ENCODE results near the gene MN1. TPM values are rescaled to one million over a fixed set of nuclear protein-coding genes. Genes with fewer than 3 reads are reported as not detected.

Gene MN1
- polyA plus RNA-seq, 2 of the 4 experiments (the other 2 are of a cell fraction), result 0.59 to 2.4 TPM

DNA sequence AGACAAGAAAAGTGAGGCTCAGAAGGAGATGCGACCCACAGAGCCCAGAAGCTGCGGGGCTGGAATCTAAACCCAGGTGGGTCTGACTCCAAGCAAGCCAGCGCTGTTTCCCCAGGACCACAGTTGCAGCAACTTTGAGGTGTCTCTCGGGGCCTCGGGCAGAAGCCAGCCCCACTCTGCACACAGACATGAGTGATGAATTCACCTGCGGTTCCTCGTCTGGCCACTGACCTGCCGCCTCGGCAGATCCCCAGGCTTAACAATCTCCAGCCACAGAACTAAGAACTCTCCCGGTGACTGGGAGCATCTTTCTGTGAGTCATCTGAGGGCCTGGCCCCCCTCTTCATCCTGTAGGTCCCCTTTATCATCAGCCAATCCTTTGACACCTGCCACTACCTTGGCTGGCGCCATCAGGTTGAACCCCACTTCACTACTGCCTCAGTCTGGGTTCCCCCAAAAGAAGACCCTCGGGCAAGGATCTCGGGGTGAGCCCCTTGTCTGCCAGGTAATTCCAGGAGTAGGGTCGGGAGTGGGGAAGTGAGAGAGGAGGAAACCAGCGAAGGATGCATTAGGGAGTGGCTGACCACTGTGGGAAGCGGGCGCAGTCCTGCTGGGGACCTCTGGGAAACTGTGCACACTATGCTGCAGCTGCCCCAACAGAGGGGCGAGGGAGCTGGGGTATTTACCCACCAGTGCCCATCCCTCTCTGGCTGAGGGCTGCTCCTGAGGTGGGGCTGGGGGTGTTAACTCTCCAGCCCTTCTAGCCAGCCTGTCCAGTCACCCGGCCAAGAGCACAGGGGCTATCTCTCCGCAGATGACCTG is 33.0 kb upstream of the MN1 start:
- DNase-seq (ENCODE audit: low read depth in 1 of 2, low spot score in 1 of 2), result no peak
- ChIA-PET CTCF (no interaction called here), POLR2A (no interaction called here)
- WGBS (ENCODE audit: missing lambda C conversion rate), result 71% methylated on average over 15 of the region's 20 CpGs
- H3K9me3 ChIP-seq, result no peaks in the 10 kb centered on the region
- no peak overlapping the region for H3K27ac ChIP-seq
- FAIRE-seq, result no peak
- ATAC-seq, result no peak
- TF ChIP-seq BHLHE40 (IDR thresholded peaks at IDR 0.05; ENCODE audit: low read depth, low read length), result no peak
- TF ChIP-seq NR3C1 (IDR thresholded peaks at IDR 0.05), result no peak
- TF ChIP-seq HOXB5 (CRISPR knock-in tag; IDR thresholded peaks at IDR 0.05), result no peak
- TF ChIP-seq, protein P1, sequence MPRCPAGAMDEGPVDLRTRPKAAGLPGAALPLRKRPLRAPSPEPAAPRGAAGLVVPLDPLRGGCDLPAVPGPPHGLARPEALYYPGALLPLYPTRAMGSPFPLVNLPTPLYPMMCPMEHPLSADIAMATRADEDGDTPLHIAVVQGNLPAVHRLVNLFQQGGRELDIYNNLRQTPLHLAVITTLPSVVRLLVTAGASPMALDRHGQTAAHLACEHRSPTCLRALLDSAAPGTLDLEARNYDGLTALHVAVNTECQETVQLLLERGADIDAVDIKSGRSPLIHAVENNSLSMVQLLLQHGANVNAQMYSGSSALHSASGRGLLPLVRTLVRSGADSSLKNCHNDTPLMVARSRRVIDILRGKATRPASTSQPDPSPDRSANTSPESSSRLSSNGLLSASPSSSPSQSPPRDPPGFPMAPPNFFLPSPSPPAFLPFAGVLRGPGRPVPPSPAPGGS (IDR thresholded peaks at IDR 0.05), result no peak
- TF ChIP-seq, protein P2, sequence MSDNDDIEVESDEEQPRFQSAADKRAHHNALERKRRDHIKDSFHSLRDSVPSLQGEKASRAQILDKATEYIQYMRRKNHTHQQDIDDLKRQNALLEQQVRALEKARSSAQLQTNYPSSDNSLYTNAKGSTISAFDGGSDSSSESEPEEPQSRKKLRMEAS (IDR thresholded peaks at IDR 0.05), result no peak
- no peak for TF ChIP-seq NPAS2 (CRISPR knock-in tag; IDR thresholded peaks at IDR 0.05; ENCODE audit: borderline replicate concordance)
- no peak for TF ChIP-seq EHMT2 (IDR thresholded peaks at IDR 0.05; ENCODE audit: low read depth)
- no peak overlapping the region for H3K4me3 ChIP-seq
- no peak overlapping the region for H3K4me2 ChIP-seq
- no peaks in the 10 kb centered on the region for H3K4me1 ChIP-seq

DNA sequence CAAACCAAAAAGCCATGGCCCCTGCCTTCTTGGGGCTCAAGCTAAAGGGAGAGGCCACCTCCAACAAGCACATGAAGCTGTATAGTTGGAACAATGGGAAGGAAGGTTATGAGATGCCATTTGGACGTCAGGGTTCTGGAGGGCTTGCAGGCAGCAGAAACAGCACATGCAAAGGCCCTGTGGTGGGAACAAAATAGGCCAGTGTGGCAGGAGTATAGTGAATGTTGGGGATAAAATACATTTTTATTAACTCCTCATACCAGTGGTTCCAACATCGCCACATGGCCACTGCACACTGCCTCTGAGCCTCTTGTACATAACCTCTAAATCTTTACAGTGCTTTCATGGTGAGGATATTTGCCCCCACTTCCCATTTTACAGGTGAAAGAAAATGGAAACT is 32.2 kb upstream of the MN1 start:
- Histone ChIP-seq H3K4me1 (no peaks in the 10 kb centered on the region), H3K9me3 (no peaks in the 10 kb centered on the region), H3K4me2 (no peak overlapping the region), H3K4me3 (no peak overlapping the region), H3K27ac (no peak overlapping the region)
- 60% methylated on average over 2 of the region's 2 CpGs for WGBS (ENCODE audit: missing lambda C conversion rate)
- TF ChIP-seq NFE2L2 (conservative IDR thresholded peaks at IDR 0.05; ENCODE audit: low read length), result no peak
- no peak for TF ChIP-seq HOXB13 (CRISPR knock-in tag; IDR thresholded peaks at IDR 0.05; ENCODE audit: low read depth)
- TF ChIP-seq SREBF2 (IDR thresholded peaks at IDR 0.05), result no peak
- TF ChIP-seq, protein P3, sequence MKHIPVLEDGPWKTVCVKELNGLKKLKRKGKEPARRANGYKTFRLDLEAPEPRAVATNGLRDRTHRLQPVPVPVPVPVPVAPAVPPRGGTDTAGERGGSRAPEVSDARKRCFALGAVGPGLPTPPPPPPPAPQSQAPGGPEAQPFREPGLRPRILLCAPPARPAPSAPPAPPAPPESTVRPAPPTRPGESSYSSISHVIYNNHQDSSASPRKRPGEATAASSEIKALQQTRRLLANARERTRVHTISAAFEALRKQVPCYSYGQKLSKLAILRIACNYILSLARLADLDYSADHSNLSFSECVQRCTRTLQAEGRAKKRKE (CRISPR knock-in tag; IDR thresholded peaks at IDR 0.05; ENCODE audit: low read depth), result no peak
- no peak for TF ChIP-seq ZNF302 (CRISPR knock-in tag; IDR thresholded peaks at IDR 0.05)
- TF ChIP-seq, protein P4, sequence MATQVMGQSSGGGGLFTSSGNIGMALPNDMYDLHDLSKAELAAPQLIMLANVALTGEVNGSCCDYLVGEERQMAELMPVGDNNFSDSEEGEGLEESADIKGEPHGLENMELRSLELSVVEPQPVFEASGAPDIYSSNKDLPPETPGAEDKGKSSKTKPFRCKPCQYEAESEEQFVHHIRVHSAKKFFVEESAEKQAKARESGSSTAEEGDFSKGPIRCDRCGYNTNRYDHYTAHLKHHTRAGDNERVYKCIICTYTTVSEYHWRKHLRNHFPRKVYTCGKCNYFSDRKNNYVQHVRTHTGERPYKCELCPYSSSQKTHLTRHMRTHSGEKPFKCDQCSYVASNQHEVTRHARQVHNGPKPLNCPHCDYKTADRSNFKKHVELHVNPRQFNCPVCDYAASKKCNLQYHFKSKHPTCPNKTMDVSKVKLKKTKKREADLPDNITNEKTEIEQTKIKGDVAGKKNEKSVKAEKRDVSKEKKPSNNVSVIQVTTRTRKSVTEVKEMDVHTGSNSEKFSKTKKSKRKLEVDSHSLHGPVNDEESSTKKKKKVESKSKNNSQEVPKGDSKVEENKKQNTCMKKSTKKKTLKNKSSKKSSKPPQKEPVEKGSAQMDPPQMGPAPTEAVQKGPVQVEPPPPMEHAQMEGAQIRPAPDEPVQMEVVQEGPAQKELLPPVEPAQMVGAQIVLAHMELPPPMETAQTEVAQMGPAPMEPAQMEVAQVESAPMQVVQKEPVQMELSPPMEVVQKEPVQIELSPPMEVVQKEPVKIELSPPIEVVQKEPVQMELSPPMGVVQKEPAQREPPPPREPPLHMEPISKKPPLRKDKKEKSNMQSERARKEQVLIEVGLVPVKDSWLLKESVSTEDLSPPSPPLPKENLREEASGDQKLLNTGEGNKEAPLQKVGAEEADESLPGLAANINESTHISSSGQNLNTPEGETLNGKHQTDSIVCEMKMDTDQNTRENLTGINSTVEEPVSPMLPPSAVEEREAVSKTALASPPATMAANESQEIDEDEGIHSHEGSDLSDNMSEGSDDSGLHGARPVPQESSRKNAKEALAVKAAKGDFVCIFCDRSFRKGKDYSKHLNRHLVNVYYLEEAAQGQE (IDR thresholded peaks at IDR 0.05), result no peak
- no peak for TF ChIP-seq PHF8 (IDR thresholded peaks at IDR 0.05; ENCODE audit: borderline replicate concordance, low read depth)
- TF ChIP-seq JUNB (IDR thresholded peaks at IDR 0.05), result no peak
- no peak for TF ChIP-seq KDM5A (IDR thresholded peaks at IDR 0.05)
- ChIA-PET POLR2A (no interaction called here), CTCF (no interaction called here)
- no peak for FAIRE-seq
- no peak for DNase-seq (ENCODE audit: low read depth in 1 of 2, low spot score in 1 of 2)
- ATAC-seq, result no peak

DNA sequence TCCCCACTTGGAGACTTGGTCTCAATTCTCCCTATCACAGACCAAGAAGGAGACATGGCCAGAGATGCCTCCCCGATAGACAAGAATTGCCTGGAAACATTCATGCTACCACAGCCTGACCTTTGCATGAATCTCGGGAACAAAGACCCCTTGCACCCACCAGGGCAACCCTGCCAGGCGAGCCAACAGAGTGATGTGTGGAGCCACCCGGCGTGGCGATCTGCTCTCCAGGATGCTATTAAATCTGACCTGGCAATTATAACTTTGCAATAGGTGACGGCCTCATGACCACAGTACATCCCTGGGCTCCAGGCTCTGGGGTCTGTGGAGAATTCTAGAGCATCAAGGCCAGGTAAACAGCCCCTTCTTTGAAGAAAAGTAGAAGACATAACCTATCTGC is 31.1 kb upstream of the MN1 start:
- H3K4me3 ChIP-seq, result no peak overlapping the region
- FAIRE-seq, result no peak
- H3K4me1 ChIP-seq, result no peaks in the 10 kb centered on the region
- no peak for ATAC-seq
- ChIA-PET POLR2A (no interaction called here), CTCF (interaction anchor here (0.8 kb wide), 1 partner anchor 28 kb away, joined by 3 read pairs; no protein-coding TSS in a partner anchor)
- H3K27ac ChIP-seq, result no peak overlapping the region
- 44% methylated on average over 2 of the region's 7 CpGs for WGBS (ENCODE audit: missing lambda C conversion rate)
- DNase-seq (ENCODE audit: low read depth in 1 of 2, low spot score in 1 of 2), result no peak
- H3K9me3 ChIP-seq, result no peaks in the 10 kb centered on the region
- no peak overlapping the region for H3K4me2 ChIP-seq
- TF ChIP-seq, protein P4 (IDR thresholded peaks at IDR 0.05), result no peak
- TF ChIP-seq TFCP2L1 (CRISPR knock-in tag; IDR thresholded peaks at IDR 0.05) (no peak), NFE2L2 (conservative IDR thresholded peaks at IDR 0.05; ENCODE audit: low read length) (no peak), ZFP36 (IDR thresholded peaks at IDR 0.05; ENCODE audit: borderline replicate concordance, partially characterized antibody) (no peak), FOXS1 (CRISPR knock-in tag; IDR thresholded peaks at IDR 0.05) (no peak), RCOR1 (IDR thresholded peaks at IDR 0.05; ENCODE audit: low read depth, low read length) (no peak), RNF2 (IDR thresholded peaks at IDR 0.05; ENCODE audit: borderline replicate concordance, low read depth) (no peak)
- TF ChIP-seq, protein P3 (CRISPR knock-in tag; IDR thresholded peaks at IDR 0.05; ENCODE audit: low read depth), result no peak
- TF ChIP-seq, protein P5, sequence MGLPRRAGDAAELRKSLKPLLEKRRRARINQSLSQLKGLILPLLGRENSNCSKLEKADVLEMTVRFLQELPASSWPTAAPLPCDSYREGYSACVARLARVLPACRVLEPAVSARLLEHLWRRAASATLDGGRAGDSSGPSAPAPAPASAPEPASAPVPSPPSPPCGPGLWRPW (IDR thresholded peaks at IDR 0.05), result no peak

Measured in A549 (cell line).